Gastroesophageal sphincter (tissue), 4 donors: ENCODE measurements around the gene IL4R. TPM values are rescaled to one million over a fixed set of nuclear protein-coding genes. Genes with fewer than 3 reads are reported as not detected.

ENCODE experiments used
- ATAC-seq: fragments of 150-250 bp; one replicate; pipeline ENCODE4 v1.9.1; 2016; ENCODE audit warnings: mild to moderate bottlenecking, moderate library complexity
- H3K27ac ChIP-seq, 4 donors: fragments of 200-600 bp; sonication (generic) in 3 of 4; 1 replicate in 3 of 4; 2 replicates in 1 of 4; pipeline ENCODE4 v1.5.1; 2016 to 2019
- H3K27me3 ChIP-seq: fragments of 200-600 bp; sonication (generic); one replicate; pipeline ENCODE4 v1.5.1; 2019
- H3K36me3 ChIP-seq, 2 donors: fragments of 200-600 bp; sonication (generic); one replicate each; pipeline ENCODE4 v1.5.1; 2019; ENCODE audit warnings: control low read depth in 1 of 2
- H3K4me1 ChIP-seq, 3 donors: fragments of 200-600 bp; sonication (generic); 1 replicate in 2 of 3; 2 replicates in 1 of 3; pipeline ENCODE4 v1.5.1; 2016 to 2019; ENCODE audit warnings: control low read depth in 2 of 3
- H3K4me3 ChIP-seq, 2 donors: fragments of 200-600 bp; sonication (generic); one replicate each; pipeline ENCODE4 v1.5.1; 2019; ENCODE audit warnings: mild to moderate bottlenecking in 1 of 2, moderate library complexity in 1 of 2
- H3K9me3 ChIP-seq, 3 donors: fragments of 200-600 bp; sonication (generic); one replicate each; pipeline ENCODE4 v1.5.1; 2017 to 2019; ENCODE audit warnings: control low read depth in 2 of 3
- CTCF ChIP-seq, 4 experiments: fragments of 200-600 bp in 2 of 4; fragments of 450-650 bp in 2 of 4; sonication (generic) in 1 of 4; IDR thresholded peaks; one replicate each; pipeline ENCODE4 v1.5.1; 2017 to 2019; ENCODE audit warnings: antibody characterized with exemption in 4 of 4, mild to moderate bottlenecking in 2 of 4, moderate library complexity in 2 of 4
- EP300 ChIP-seq: sonication (generic); formaldehyde crosslinking; IDR thresholded peaks from one replicate; pipeline ENCODE4 v1.6.1; 2017; ENCODE audit warnings: antibody characterized with exemption, mild to moderate bottlenecking
- POLR2A ChIP-seq, 2 donors: fragments of 450-650 bp; IDR thresholded peaks; one replicate each; pipeline ENCODE4 v1.6.1; 2017; ENCODE audit warnings: antibody characterized with exemption in 2 of 2, mild to moderate bottlenecking in 2 of 2, moderate library complexity in 1 of 2
- POLR2AphosphoS5 ChIP-seq: sonication (generic); formaldehyde crosslinking; IDR thresholded peaks from one replicate; pipeline ENCODE4 v1.6.1; 2017; ENCODE audit warnings: antibody characterized with exemption
- WGBS, 2 donors: methylation state at CpG; one replicate each; pipeline ENCODE4 v1.1.5; 2018; ENCODE audit warnings: low coverage in 1 of 2; 5-methylcytosine and 5-hydroxymethylcytosine counted together
- total RNA-seq, 4 donors: library from RNA; depleted of rRNA; stranded (reverse); fragments of >200 nt; gene quantifications; one replicate each; pipeline ENCODE4 v1.1.0, GENCODE V29; 2016

The IL4R gene
- total RNA-seq, 4 donors from 2014 or later, result 72.3 to 212 (median 110) TPM

- ATAC-seq, result peak; percentile 48
These were observed 88.2 kb downstream of the IL4R start, which contains the start of gene IL21R for GRCh38 chr16:27401768-27402568. TSS of gene IL21R (plus strand) at chr16:27402174. CDS start at chr16:27430072, 27,898 bp downstream.

GRCh38 chr16:27402569-27402963, 88.8 kb downstream of the IL4R start:
- no peaks in the 10 kb centered on the region for H3K36me3 ChIP-seq
- no peak overlapping the region for H3K27ac ChIP-seq
- no peaks in the 10 kb centered on the region for H3K9me3 ChIP-seq
- 53 to 60% methylated on average over 2 to 8 of the region's 8 CpGs for WGBS, 2 donors
- no peak for ATAC-seq
- peaks cover 0 to 12% (median 2%) of the 10 kb centered on the region in 3 donors for H3K4me1 ChIP-seq
- peaks cover 55% of the 10 kb centered on the region for H3K27me3 ChIP-seq
- no peak for TF ChIP-seq POLR2A (IDR thresholded peaks at IDR 0.05)
- TF ChIP-seq EP300, result no peak
- no peak for TF ChIP-seq CTCF (IDR thresholded peaks at IDR 0.05)
- no peak for TF ChIP-seq POLR2AphosphoS5
- H3K4me3 ChIP-seq, result peak overlapping the region in 1 of 2 donors; percentile 13

More at GRCh38 chr16:27401768-27402568, 88.2 kb downstream of the IL4R start, which contains the start of gene IL21R:
- no peak within 1 kb of the TSS for H3K27ac ChIP-seq
- whole genome bisulfite sequencing, 2 donors, result 0 to 38% methylated on average over 2 to 5 of the region's 23 CpGs
- H3K4me1 ChIP-seq, result peaks cover 0 to 12% (median 2%) of the 10 kb centered on the region in 3 donors
- H3K4me3 ChIP-seq, result peak within 1 kb of the TSS in 1 of 2 donors; percentile 13
- peaks cover 49% of the 10 kb centered on the region for H3K27me3 ChIP-seq
- no peaks in the 10 kb centered on the region for H3K36me3 ChIP-seq
- H3K9me3 ChIP-seq, result no peaks in the 10 kb centered on the region
- TF ChIP-seq CTCF (IDR thresholded peaks at IDR 0.05) (no peak), POLR2A (IDR thresholded peaks at IDR 0.05) (no peak), POLR2AphosphoS5 (no peak), EP300 (no peak)

GRCh38 chr16:27402964-27403600, 89.3 kb downstream of the IL4R start:
- TF ChIP-seq CTCF (IDR thresholded peaks at IDR 0.05), result no peak
- no peak for TF ChIP-seq EP300
- TF ChIP-seq POLR2A (IDR thresholded peaks at IDR 0.05), result no peak
- no peak for TF ChIP-seq POLR2AphosphoS5
- Histone ChIP-seq H3K9me3 (no peaks in the 10 kb centered on the region), H3K36me3 (no peaks in the 10 kb centered on the region), H3K27me3 (peaks cover 55% of the 10 kb centered on the region), H3K27ac (no peak overlapping the region), H3K4me1 (peaks cover 0 to 12% (median 2%) of the 10 kb centered on the region in 3 donors), H3K4me3 (no peak overlapping the region)
- WGBS, 2 donors, result 73 to 88% methylated on average over 6 to 11 of the region's 20 CpGs
- ATAC-seq, result no peak

- H3K4me1 ChIP-seq, result peaks cover 0 to 12% (median 2%) of the 10 kb centered on the region in 3 donors
- no peak overlapping the region for H3K4me3 ChIP-seq
- no peak overlapping the region for H3K27ac ChIP-seq
- no peak for ATAC-seq
- no CpG with 5 or more reads among the region's 6 CpGs for WGBS, 2 donors
- H3K36me3 ChIP-seq, result no peaks in the 10 kb centered on the region
- H3K9me3 ChIP-seq, result no peaks in the 10 kb centered on the region
- H3K27me3 ChIP-seq, result peaks cover 55% of the 10 kb centered on the region
- TF ChIP-seq EP300 (no peak), POLR2A (IDR thresholded peaks at IDR 0.05) (no peak), CTCF (IDR thresholded peaks at IDR 0.05) (no peak), POLR2AphosphoS5 (no peak)
These were observed 89.8 kb downstream of the IL4R start for GRCh38 chr16:27403601-27403992.
